GM12874 (cell line): ENCODE results near the gene COX6B1.

Experiments used
- TF ChIP-seq, protein P1 (sequence below): IDR thresholded peaks from 2 replicates; pipeline ENCODE4 v1.5.1; 2011; ENCODE audit warnings: low read depth, mild to moderate bottlenecking, control low read depth, low read length, moderate library complexity; ENCODE audit not compliant: insufficient read depth

Gene COX6B1

GRCh38 chr19:35671818-35672217, 23.7 kb downstream of the COX6B1 start:
- TF ChIP-seq, protein P1, sequence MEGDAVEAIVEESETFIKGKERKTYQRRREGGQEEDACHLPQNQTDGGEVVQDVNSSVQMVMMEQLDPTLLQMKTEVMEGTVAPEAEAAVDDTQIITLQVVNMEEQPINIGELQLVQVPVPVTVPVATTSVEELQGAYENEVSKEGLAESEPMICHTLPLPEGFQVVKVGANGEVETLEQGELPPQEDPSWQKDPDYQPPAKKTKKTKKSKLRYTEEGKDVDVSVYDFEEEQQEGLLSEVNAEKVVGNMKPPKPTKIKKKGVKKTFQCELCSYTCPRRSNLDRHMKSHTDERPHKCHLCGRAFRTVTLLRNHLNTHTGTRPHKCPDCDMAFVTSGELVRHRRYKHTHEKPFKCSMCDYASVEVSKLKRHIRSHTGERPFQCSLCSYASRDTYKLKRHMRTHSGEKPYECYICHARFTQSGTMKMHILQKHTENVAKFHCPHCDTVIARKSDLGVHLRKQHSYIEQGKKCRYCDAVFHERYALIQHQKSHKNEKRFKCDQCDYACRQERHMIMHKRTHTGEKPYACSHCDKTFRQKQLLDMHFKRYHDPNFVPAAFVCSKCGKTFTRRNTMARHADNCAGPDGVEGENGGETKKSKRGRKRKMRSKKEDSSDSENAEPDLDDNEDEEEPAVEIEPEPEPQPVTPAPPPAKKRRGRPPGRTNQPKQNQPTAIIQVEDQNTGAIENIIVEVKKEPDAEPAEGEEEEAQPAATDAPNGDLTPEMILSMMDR = no peak

DNA sequence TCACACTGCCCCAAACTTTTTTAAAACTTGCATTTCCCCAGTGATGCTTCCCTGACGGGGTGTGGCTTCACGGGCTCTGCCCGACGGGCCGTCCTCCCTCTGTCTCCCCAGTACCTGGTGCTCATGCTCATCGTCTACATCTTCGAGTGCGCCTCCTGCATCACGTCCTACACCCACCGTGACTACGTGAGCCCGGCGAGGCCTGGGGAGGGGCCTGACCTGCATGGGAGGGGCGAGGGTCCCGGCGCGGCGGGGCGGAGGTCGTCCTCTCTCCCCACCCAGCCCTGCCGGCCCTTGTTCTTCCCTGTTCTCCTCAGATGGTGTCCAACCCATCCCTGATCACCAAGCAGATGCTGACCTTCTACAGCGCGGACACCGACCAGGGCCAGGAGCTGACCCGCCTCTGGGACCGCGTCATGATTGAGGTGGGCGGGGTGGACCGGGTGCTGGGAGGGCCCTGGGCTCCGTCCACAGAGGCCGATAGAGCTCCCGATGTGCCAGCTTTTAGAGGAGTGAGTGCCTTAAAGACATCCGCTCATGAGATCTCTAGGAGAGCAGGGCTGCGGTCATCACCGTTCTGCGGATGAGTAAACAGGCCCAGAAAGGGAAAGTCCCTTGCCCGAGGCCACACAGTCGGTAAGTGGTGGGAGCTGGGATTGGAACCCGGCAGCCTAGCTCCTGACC, 25.1 kb downstream of the COX6B1 start:
- TF ChIP-seq, protein P1 = no peak

DNA sequence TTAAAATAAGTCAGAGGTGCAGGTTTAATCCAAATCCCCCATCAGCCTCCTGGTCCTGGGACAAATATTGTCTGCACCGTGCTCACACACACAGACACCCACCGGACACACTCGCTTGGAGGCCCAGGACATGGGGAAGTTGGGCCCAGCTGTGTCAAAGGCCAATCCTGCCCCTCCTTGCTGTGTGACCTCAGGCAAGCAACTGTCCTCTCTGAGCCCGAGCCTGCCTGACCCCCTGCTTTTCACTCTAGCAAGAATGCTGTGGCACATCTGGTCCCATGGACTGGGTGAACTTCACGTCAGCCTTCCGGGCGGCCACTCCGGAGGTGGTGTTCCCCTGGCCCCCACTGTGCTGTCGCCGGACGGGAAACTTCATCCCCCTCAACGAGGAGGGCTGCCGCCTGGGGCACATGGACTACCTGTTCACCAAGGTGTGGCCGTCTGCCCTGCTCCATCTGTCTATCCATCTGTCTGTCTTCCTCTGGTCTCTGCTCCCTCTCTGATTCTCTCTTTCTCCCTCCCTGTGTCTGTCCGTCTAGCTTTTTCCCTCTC, 27.5 kb downstream of the COX6B1 start:
- TF ChIP-seq, protein P1 = no peak

GRCh38 chr19:35689836-35690235, 41.7 kb downstream of the COX6B1 start:
- TF ChIP-seq, protein P1 = no peak

DNA sequence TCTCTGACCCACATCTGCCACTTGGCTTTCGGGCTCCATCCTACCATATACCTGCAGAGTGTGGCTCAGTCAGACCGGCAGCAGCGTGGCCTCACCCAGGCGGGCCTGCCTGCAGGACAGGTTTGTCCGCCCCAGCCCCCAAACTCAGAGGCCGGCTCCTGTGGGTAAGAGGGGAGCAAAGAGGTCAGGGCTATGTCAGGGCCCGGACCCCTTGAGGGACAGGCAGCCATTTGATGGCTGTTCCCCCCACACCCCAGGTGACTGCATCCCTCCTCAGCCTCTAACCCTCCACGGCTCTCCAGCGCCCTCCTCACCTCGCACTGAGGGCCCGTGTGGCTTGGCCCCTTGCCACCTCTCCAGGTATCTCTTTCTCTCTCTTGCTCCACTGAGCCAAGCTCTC, 43.9 kb downstream of the COX6B1 start:
- TF ChIP-seq, protein P1 = no peak

- TF ChIP-seq, protein P1 = no peak
Observed at GRCh38 chr19:35693422-35693821, 45.3 kb downstream of the COX6B1 start.

GRCh38 chr19:35693835-35694599, 45.9 kb downstream of the COX6B1 start:
- TF ChIP-seq, protein P1 = peak; percentile 98
